Glutamatergic neuron (in vitro differentiated cells): ENCODE measurements around the gene SHROOM2. TPM values are rescaled to one million over a fixed set of nuclear protein-coding genes. Genes with fewer than 3 reads are reported as not detected.

ENCODE experiments used
- DNase-seq: peaks from one replicate; pipeline ENCODE4 v3.0.0; 2022
- H3K27ac Mint-ChIP-seq: one replicate; pipeline ENCODE4 v1.8.0; 2020; ENCODE audit warnings: mild to moderate bottlenecking, mixed read lengths, inconsistent platforms; ENCODE audit not compliant: unreplicated experiment
- H3K27me3 Mint-ChIP-seq: one replicate; pipeline ENCODE4 v1.8.0; 2020; ENCODE audit warnings: mild to moderate bottlenecking, moderate library complexity, mixed read lengths, inconsistent platforms; ENCODE audit not compliant: unreplicated experiment
- H3K36me3 Mint-ChIP-seq: one replicate; pipeline ENCODE4 v1.8.0; 2020; ENCODE audit warnings: mild to moderate bottlenecking, mixed read lengths, inconsistent platforms; ENCODE audit not compliant: unreplicated experiment
- H3K4me1 Mint-ChIP-seq: one replicate; pipeline ENCODE4 v1.8.0; 2020; ENCODE audit warnings: mild to moderate bottlenecking, low read depth, mixed read lengths, inconsistent platforms; ENCODE audit not compliant: unreplicated experiment
- H3K4me3 Mint-ChIP-seq: one replicate; pipeline ENCODE4 v1.8.0; 2020; ENCODE audit warnings: mild to moderate bottlenecking, mixed read lengths, inconsistent platforms; ENCODE audit not compliant: unreplicated experiment
- H3K9me3 Mint-ChIP-seq: one replicate; pipeline ENCODE4 v1.8.0; 2020; ENCODE audit warnings: mild to moderate bottlenecking, moderate library complexity, mixed read lengths, inconsistent platforms; ENCODE audit not compliant: unreplicated experiment
- total RNA-seq: library from RNA; stranded (reverse); fragmentation: NEBNext Ultra II Directional; extraction: Animal tissue kit (Norgen Biotek cat#: 25700); gene quantifications from one replicate; pipeline ENCODE4 v1.2.1, GENCODE V29; 2021; ENCODE audit not compliant: unreplicated experiment
- TF ChIP-seq, protein P1 (sequence below): fragments of 200-600 bp; sonication (generic); IDR thresholded peaks from one replicate; pipeline ENCODE4 v1.5.0; 2021; ENCODE audit not compliant: partially characterized antibody, unreplicated experiment

The SHROOM2 gene
- total RNA-seq, 1 donor from 2014 or later: 3.1 TPM

GRCh38 chrX:9887659-9888297 lies 101.5 kb downstream of the SHROOM2 start:
- peaks cover 3% of the 10 kb centered on the region for H3K9me3 Mint-ChIP-seq
- H3K27me3 Mint-ChIP-seq: peaks cover 4% of the 10 kb centered on the region
- TF ChIP-seq, protein P1, sequence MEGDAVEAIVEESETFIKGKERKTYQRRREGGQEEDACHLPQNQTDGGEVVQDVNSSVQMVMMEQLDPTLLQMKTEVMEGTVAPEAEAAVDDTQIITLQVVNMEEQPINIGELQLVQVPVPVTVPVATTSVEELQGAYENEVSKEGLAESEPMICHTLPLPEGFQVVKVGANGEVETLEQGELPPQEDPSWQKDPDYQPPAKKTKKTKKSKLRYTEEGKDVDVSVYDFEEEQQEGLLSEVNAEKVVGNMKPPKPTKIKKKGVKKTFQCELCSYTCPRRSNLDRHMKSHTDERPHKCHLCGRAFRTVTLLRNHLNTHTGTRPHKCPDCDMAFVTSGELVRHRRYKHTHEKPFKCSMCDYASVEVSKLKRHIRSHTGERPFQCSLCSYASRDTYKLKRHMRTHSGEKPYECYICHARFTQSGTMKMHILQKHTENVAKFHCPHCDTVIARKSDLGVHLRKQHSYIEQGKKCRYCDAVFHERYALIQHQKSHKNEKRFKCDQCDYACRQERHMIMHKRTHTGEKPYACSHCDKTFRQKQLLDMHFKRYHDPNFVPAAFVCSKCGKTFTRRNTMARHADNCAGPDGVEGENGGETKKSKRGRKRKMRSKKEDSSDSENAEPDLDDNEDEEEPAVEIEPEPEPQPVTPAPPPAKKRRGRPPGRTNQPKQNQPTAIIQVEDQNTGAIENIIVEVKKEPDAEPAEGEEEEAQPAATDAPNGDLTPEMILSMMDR: no peak
- no peak for DNase-seq
- H3K27ac Mint-ChIP-seq: peak overlapping the region; percentile 94
- H3K4me3 Mint-ChIP-seq: peak overlapping the region; percentile 59
- H3K36me3 Mint-ChIP-seq: no peaks in the 10 kb centered on the region
- peaks cover 16% of the 10 kb centered on the region for H3K4me1 Mint-ChIP-seq

DNA sequence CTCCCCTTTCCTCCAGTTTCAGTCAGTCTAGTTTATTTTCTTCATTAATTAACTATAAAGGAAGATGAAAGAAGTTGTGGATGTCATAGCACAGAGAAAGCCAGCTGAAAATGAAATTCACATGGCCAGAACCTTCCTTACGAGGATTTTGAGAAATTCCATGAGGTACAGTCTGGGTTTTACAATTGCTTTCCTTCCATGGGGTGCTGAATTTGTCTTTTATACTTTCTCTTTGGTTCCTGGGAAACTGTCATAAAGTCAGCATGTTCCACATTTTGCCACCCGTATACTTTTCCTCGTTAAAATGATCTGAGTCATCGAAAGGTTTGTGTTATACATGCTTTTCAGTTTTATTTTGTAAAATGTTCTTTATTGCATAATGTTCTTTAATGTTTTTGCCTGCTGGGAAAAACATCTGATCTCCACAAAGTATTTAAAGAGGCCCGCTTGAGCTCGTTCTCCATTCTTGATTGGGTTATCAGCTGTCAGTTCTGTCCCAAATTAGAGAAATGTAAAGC lies 102.8 kb downstream of the SHROOM2 start:
- H3K4me1 Mint-ChIP-seq: peaks cover 14% of the 10 kb centered on the region
- peaks cover 3% of the 10 kb centered on the region for H3K9me3 Mint-ChIP-seq
- H3K27ac Mint-ChIP-seq: peak overlapping the region; percentile 94
- no peak overlapping the region for H3K4me3 Mint-ChIP-seq
- peaks cover 4% of the 10 kb centered on the region for H3K27me3 Mint-ChIP-seq
- TF ChIP-seq, protein P1: no peak
- no peak for DNase-seq
- no peaks in the 10 kb centered on the region for H3K36me3 Mint-ChIP-seq

DNA sequence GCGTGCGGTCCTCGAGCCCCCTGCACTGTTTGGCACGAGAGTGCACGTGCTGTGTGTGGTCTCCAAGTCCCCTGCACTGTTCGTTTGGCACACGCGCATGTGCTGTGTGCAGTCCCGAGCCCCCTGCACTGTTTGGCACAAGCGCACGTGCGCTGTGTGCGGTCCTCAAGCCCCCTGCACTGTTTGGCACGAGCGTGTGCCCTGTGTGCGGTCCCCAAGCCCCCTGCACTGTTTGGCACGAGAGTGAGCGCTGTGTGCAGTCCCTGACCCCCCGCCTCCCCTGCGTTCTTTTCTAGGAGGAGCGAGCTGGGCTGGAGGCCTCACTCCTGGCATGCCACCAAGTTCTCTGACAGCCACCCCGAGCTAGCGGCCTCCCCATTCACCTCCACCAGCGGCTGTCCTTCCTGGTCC lies 104.5 kb downstream of the SHROOM2 start:
- peaks cover 3% of the 10 kb centered on the region for H3K9me3 Mint-ChIP-seq
- no peak overlapping the region for H3K4me3 Mint-ChIP-seq
- no peaks in the 10 kb centered on the region for H3K36me3 Mint-ChIP-seq
- TF ChIP-seq, protein P1: no peak
- H3K27me3 Mint-ChIP-seq: peaks cover 4% of the 10 kb centered on the region
- no peak for DNase-seq
- peaks cover 14% of the 10 kb centered on the region for H3K4me1 Mint-ChIP-seq
- H3K27ac Mint-ChIP-seq: no peak overlapping the region

- Mint-ChIP-seq H3K9me3 (no peaks in the 10 kb centered on the region), H3K36me3 (no peaks in the 10 kb centered on the region), H3K4me3 (no peak overlapping the region), H3K4me1 (peaks cover 10% of the 10 kb centered on the region), H3K27me3 (peaks cover 2% of the 10 kb centered on the region), H3K27ac (no peak overlapping the region)
- TF ChIP-seq, protein P1: no peak
- no peak for DNase-seq
These were observed 109.1 kb downstream of the SHROOM2 start for GRCh38 chrX:9895225-9895912.

DNA sequence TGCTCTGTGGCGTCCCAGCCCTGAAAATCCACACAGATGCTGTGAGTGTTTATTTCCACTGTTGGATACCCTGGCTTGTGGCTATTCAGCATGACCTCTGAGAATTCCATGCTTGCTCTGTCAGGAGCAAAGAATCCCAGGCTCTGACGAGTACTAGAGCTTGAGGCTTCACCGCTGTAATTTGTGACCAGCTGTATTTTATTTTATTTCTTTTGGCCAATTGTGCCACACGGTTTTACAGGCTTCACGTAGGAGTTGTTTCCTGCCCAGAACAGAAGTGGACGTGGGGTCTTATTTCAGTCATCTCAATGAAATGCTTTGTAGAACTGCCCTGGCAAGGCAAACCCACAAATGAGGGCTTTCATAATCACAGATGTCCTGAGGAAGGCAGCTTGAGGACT lies 111.5 kb downstream of the SHROOM2 start:
- DNase-seq: no peak

More for the DNA sequence above, 111.5 kb downstream of the SHROOM2 start:
- H3K27ac Mint-ChIP-seq: peak overlapping the region; percentile 71
- H3K4me3 Mint-ChIP-seq: no peak overlapping the region
- no peaks in the 10 kb centered on the region for H3K27me3 Mint-ChIP-seq
- H3K4me1 Mint-ChIP-seq: peaks cover 11% of the 10 kb centered on the region
- no peaks in the 10 kb centered on the region for H3K36me3 Mint-ChIP-seq
- TF ChIP-seq, protein P1: no peak
- H3K9me3 Mint-ChIP-seq: no peaks in the 10 kb centered on the region
